SK-N-SH treated with all-trans-retinoic acid at 6 μM for 48 hours (cell line): Measurements from ENCODE around the gene CDK14.

Experiments used
- ATAC-seq: fragments of 200-7000 bp; cut with Tn5 transposase; 3 replicates; pipeline ENCODE4 v1.9.1; 2020; ENCODE audit warnings: mild to moderate bottlenecking, moderate library complexity
- ARNTL ChIP-seq: fragments of 450-650 bp; formaldehyde crosslinking; IDR thresholded peaks from 2 replicates; pipeline ENCODE4 v1.5.0; 2020; ENCODE audit warnings: low read depth, mild to moderate bottlenecking, moderate library complexity, borderline replicate concordance
- BACH2 ChIP-seq: fragments of 250-450 bp; sonication (Bioruptor Pico); IDR thresholded peaks from 2 replicates; pipeline ENCODE4 v1.9.0; 2021; ENCODE audit warnings: mild to moderate bottlenecking, borderline replicate concordance
- CSDC2 ChIP-seq: fragments of 250-450 bp; sonication (Bioruptor Pico); IDR thresholded peaks from 2 replicates; pipeline ENCODE4 v1.5.0; 2020; ENCODE audit warnings: mild to moderate bottlenecking, moderate library complexity
- ESRRG ChIP-seq: fragments of 250-450 bp; sonication (Bioruptor Pico); IDR thresholded peaks from 2 replicates; pipeline ENCODE4 v1.6.1; 2021; ENCODE audit warnings: mild to moderate bottlenecking
- GLIS3 ChIP-seq: fragments of 250-450 bp; sonication (Bioruptor Pico); IDR thresholded peaks from 2 replicates; pipeline ENCODE4 v1.5.0; 2020; ENCODE audit warnings: mild to moderate bottlenecking, moderate library complexity
- ISL1 ChIP-seq: fragments of 250-450 bp; sonication (Bioruptor Pico); IDR thresholded peaks from 2 replicates; pipeline ENCODE4 v2.1.2; 2022; ENCODE audit warnings: mild to moderate bottlenecking, moderate library complexity
- OSR1 ChIP-seq: fragments of 250-450 bp; sonication (Bioruptor Pico); IDR thresholded peaks from 2 replicates; pipeline ENCODE4 v1.8.0; 2022; ENCODE audit warnings: moderate library complexity, mild to moderate bottlenecking, inconsistent platforms
- PPARA ChIP-seq: fragments of 250-450 bp; sonication (Bioruptor Pico); IDR thresholded peaks from 2 replicates; pipeline ENCODE4 v1.5.0; 2020; ENCODE audit warnings: mild to moderate bottlenecking, borderline replicate concordance
- RARB ChIP-seq: fragments of 250-450 bp; sonication (Bioruptor Pico); IDR thresholded peaks from 2 replicates; pipeline ENCODE4 v1.8.0; 2021; ENCODE audit warnings: mild to moderate bottlenecking, moderate library complexity
- SNAI2 ChIP-seq: fragments of 250-450 bp; sonication (Bioruptor Pico); IDR thresholded peaks from 2 replicates; pipeline ENCODE4 v1.5.0; 2020; ENCODE audit warnings: mild to moderate bottlenecking, moderate library complexity
- TCF4 ChIP-seq: fragments of 250-450 bp; sonication (Bioruptor Pico); IDR thresholded peaks from 2 replicates; pipeline ENCODE4 v1.8.0; 2021; ENCODE audit warnings: mild to moderate bottlenecking, moderate library complexity, borderline replicate concordance
- TOX ChIP-seq: fragments of 250-450 bp; sonication (Bioruptor Pico); IDR thresholded peaks from 2 replicates; pipeline ENCODE4 v1.8.0; 2021; ENCODE audit warnings: mild to moderate bottlenecking, moderate library complexity, borderline replicate concordance
- ZC3H10 ChIP-seq: fragments of 250-450 bp; sonication (Bioruptor Pico); IDR thresholded peaks from 2 replicates; pipeline ENCODE4 v1.5.1; 2021; ENCODE audit warnings: mild to moderate bottlenecking, moderate library complexity
- ZFP3 ChIP-seq: fragments of 250-450 bp; sonication (Bioruptor Pico); IDR thresholded peaks from 2 replicates; pipeline ENCODE4 v1.5.0; 2020; ENCODE audit warnings: mild to moderate bottlenecking, moderate library complexity
- ZFP30 ChIP-seq: fragments of 450-650 bp; formaldehyde crosslinking; IDR thresholded peaks from 2 replicates; pipeline ENCODE4 v1.5.0; 2022; ENCODE audit warnings: mild to moderate bottlenecking, moderate library complexity
- ZNF565 ChIP-seq: fragments of 450-650 bp; formaldehyde crosslinking; conservative IDR thresholded peaks from 2 replicates; pipeline ENCODE4 v1.5.0; 2020; ENCODE audit warnings: low read depth, mild to moderate bottlenecking, moderate library complexity
- ZNF70 ChIP-seq: fragments of 450-650 bp; formaldehyde crosslinking; IDR thresholded peaks from 2 replicates; pipeline ENCODE4 v1.5.0; 2020; ENCODE audit warnings: mild to moderate bottlenecking, moderate library complexity
- ZNF8 ChIP-seq: fragments of 450-650 bp; formaldehyde crosslinking; IDR thresholded peaks from 2 replicates; pipeline ENCODE4 v1.5.0; 2020; ENCODE audit warnings: mild to moderate bottlenecking, moderate library complexity
- TF ChIP-seq, protein P1 (sequence below): fragments of 250-450 bp; sonication (Bioruptor Pico); IDR thresholded peaks from 2 replicates; pipeline ENCODE4 v1.5.1; 2020; ENCODE audit warnings: low read depth, mild to moderate bottlenecking, moderate library complexity
- TF ChIP-seq, protein P2 (sequence below): fragments of 250-450 bp; sonication (Bioruptor Pico); IDR thresholded peaks from 2 replicates; pipeline ENCODE4 v1.8.0; 2021; ENCODE audit warnings: low read depth, mild to moderate bottlenecking, moderate library complexity, borderline replicate concordance
- TF ChIP-seq, protein P3 (sequence below): fragments of 250-450 bp; sonication (Bioruptor Pico); IDR thresholded peaks from 2 replicates; pipeline ENCODE4 v1.8.0; 2020; ENCODE audit warnings: mild to moderate bottlenecking, moderate library complexity, borderline replicate concordance
- TF ChIP-seq, protein P4 (sequence below): fragments of 250-450 bp; sonication (Bioruptor Pico); IDR thresholded peaks from 2 replicates; pipeline ENCODE4 v1.5.1; 2021; ENCODE audit warnings: mild to moderate bottlenecking, moderate library complexity
- TF ChIP-seq, protein P5 (sequence below): fragments of 250-450 bp; sonication (Bioruptor Pico); IDR thresholded peaks from 2 replicates; pipeline ENCODE4 v1.5.0; 2020; ENCODE audit warnings: mild to moderate bottlenecking, moderate library complexity

The CDK14 gene

DNA sequence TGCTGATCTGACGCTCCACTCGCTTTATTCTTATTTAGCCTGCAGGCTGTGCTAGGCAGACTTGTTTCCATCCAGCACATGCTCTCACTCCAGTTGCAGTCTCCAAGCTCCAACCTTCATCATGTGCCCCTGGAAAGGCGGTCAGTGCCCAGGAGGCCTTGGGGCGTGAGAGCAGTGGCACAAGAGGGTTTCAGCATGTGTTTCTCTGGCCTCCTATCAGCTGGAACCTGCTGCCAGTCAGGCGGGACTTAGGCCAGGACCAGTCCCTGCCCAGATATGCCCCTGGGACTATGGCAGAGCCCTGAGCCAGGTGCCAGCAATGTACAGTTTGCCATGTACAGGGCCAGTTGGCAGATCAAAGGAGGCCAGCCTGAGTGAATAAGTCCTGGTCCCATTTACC, 337.9 kb downstream of the CDK14 start:
- TF ChIP-seq CSDC2 (CRISPR knock-in tag) (no peak), TOX (CRISPR knock-in tag) (no peak), PPARA (CRISPR knock-in tag) (no peak), ZNF8 (CRISPR knock-in tag) (no peak), ZFP30 (CRISPR knock-in tag) (no peak), ZNF70 (CRISPR knock-in tag) (no peak), BACH2 (no peak), ESRRG (CRISPR knock-in tag) (no peak), ZFP3 (CRISPR knock-in tag) (no peak), SNAI2 (CRISPR knock-in tag) (no peak), GLIS3 (CRISPR knock-in tag) (no peak), ISL1 (CRISPR knock-in tag) (no peak), RARB (CRISPR knock-in tag) (no peak), ZC3H10 (CRISPR knock-in tag) (no peak), OSR1 (no peak)
- TF ChIP-seq, protein P1, sequence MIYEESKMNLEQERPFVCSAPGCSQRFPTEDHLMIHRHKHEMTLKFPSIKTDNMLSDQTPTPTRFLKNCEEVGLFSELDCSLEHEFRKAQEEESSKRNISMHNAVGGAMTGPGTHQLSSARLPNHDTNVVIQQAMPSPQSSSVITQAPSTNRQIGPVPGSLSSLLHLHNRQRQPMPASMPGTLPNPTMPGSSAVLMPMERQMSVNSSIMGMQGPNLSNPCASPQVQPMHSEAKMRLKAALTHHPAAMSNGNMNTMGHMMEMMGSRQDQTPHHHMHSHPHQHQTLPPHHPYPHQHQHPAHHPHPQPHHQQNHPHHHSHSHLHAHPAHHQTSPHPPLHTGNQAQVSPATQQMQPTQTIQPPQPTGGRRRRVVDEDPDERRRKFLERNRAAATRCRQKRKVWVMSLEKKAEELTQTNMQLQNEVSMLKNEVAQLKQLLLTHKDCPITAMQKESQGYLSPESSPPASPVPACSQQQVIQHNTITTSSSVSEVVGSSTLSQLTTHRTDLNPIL, result no peak
- TF ChIP-seq, protein P2, sequence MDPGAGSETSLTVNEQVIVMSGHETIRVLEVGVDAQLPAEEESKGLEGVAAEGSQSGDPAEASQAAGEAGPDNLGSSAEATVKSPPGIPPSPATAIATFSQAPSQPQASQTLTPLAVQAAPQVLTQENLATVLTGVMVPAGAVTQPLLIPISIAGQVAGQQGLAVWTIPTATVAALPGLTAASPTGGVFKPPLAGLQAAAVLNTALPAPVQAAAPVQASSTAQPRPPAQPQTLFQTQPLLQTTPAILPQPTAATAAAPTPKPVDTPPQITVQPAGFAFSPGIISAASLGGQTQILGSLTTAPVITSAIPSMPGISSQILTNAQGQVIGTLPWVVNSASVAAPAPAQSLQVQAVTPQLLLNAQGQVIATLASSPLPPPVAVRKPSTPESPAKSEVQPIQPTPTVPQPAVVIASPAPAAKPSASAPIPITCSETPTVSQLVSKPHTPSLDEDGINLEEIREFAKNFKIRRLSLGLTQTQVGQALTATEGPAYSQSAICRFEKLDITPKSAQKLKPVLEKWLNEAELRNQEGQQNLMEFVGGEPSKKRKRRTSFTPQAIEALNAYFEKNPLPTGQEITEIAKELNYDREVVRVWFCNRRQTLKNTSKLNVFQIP (CRISPR knock-in tag), result no peak
- TF ChIP-seq, protein P3, sequence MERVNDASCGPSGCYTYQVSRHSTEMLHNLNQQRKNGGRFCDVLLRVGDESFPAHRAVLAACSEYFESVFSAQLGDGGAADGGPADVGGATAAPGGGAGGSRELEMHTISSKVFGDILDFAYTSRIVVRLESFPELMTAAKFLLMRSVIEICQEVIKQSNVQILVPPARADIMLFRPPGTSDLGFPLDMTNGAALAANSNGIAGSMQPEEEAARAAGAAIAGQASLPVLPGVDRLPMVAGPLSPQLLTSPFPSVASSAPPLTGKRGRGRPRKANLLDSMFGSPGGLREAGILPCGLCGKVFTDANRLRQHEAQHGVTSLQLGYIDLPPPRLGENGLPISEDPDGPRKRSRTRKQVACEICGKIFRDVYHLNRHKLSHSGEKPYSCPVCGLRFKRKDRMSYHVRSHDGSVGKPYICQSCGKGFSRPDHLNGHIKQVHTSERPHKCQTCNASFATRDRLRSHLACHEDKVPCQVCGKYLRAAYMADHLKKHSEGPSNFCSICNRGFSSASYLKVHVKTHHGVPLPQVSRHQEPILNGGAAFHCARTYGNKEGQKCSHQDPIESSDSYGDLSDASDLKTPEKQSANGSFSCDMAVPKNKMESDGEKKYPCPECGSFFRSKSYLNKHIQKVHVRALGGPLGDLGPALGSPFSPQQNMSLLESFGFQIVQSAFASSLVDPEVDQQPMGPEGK (CRISPR knock-in tag), result no peak
- TF ChIP-seq, protein P4, sequence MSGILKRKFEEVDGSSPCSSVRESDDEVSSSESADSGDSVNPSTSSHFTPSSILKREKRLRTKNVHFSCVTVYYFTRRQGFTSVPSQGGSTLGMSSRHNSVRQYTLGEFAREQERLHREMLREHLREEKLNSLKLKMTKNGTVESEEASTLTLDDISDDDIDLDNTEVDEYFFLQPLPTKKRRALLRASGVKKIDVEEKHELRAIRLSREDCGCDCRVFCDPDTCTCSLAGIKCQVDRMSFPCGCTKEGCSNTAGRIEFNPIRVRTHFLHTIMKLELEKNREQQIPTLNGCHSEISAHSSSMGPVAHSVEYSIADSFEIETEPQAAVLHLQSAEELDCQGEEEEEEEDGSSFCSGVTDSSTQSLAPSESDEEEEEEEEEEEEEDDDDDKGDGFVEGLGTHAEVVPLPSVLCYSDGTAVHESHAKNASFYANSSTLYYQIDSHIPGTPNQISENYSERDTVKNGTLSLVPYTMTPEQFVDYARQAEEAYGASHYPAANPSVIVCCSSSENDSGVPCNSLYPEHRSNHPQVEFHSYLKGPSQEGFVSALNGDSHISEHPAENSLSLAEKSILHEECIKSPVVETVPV, result no peak

DNA sequence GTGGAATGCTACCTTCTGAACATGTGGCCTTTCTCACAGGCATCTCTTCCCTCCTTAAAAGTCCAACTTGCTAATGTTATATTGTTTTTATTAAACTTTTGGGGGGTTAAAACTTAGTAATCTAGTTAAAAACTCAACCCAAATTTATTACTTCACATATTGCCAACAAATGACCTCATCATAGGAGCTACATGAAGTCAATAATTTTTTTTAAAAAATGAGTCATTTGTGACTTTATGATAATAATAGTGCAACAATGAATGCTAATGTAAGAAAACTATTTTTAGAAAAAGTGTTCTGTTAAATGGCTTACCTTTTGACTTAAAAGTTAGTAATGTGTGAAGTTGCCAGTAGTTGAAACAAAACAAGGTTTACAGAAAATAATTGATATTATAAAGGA, 342.2 kb downstream of the CDK14 start:
- no peak for ATAC-seq
- TF ChIP-seq ZFP3 (CRISPR knock-in tag) (no peak), ISL1 (CRISPR knock-in tag) (peak; percentile 71)
- TF ChIP-seq, protein P1, result peak; percentile 73
- TF ChIP-seq, protein P4, result no peak

More for the DNA sequence above, 337.9 kb downstream of the CDK14 start:
- ATAC-seq, result no peak

DNA sequence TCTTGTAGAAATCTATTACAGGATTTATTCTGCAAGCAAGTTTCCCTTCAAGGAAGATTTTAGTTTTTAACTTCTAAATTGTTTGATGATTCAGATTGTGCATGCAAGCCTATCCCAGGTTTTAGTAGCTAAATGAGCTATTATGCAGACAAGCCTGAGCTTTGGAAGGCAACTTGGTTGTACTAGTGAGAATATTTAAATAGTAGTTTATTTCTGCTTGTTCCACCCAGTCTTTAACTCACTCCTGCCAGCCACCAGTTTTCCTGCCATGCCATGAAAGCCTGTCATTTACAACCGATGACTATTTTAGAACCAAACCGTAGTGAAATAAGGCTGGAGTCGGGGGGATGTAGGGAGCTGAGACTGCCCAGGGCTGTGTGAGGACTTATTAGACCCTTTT, 343.5 kb downstream of the CDK14 start:
- ATAC-seq, result no peak
- TF ChIP-seq, protein P2 (CRISPR knock-in tag), result no peak
- TF ChIP-seq SNAI2 (CRISPR knock-in tag) (no peak), RARB (CRISPR knock-in tag) (no peak), ARNTL (CRISPR knock-in tag) (no peak), ZFP30 (CRISPR knock-in tag) (no peak), PPARA (CRISPR knock-in tag) (no peak), ZNF565 (no peak), TCF4 (CRISPR knock-in tag) (no peak), BACH2 (no peak), CSDC2 (CRISPR knock-in tag) (no peak), ZFP3 (CRISPR knock-in tag) (no peak), OSR1 (no peak)
- TF ChIP-seq, protein P1, result no peak
- TF ChIP-seq, protein P5, sequence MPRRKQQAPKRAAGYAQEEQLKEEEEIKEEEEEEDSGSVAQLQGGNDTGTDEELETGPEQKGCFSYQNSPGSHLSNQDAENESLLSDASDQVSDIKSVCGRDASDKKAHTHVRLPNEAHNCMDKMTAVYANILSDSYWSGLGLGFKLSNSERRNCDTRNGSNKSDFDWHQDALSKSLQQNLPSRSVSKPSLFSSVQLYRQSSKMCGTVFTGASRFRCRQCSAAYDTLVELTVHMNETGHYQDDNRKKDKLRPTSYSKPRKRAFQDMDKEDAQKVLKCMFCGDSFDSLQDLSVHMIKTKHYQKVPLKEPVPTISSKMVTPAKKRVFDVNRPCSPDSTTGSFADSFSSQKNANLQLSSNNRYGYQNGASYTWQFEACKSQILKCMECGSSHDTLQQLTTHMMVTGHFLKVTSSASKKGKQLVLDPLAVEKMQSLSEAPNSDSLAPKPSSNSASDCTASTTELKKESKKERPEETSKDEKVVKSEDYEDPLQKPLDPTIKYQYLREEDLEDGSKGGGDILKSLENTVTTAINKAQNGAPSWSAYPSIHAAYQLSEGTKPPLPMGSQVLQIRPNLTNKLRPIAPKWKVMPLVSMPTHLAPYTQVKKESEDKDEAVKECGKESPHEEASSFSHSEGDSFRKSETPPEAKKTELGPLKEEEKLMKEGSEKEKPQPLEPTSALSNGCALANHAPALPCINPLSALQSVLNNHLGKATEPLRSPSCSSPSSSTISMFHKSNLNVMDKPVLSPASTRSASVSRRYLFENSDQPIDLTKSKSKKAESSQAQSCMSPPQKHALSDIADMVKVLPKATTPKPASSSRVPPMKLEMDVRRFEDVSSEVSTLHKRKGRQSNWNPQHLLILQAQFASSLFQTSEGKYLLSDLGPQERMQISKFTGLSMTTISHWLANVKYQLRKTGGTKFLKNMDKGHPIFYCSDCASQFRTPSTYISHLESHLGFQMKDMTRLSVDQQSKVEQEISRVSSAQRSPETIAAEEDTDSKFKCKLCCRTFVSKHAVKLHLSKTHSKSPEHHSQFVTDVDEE (CRISPR knock-in tag), result no peak
